HEK293 (cell line): ENCODE data around the gene NAA80.
A peak's percentile ranks its signal among the peaks of the same experiment; 100 is the strongest.

Source experiments
- IKZF3 ChIP-seq: fragments of 450-650 bp; IDR thresholded peaks from 2 replicates; pipeline ENCODE4 v1.5.0; 2018; ENCODE audit warnings: missing biosample characterization, mild to moderate bottlenecking, missing genetic modification characterization, moderate library complexity
- KLF1 ChIP-seq: fragments of 450-650 bp; formaldehyde crosslinking; IDR thresholded peaks from 2 replicates; pipeline ENCODE4 v1.5.1; 2016; ENCODE audit warnings: missing biosample characterization, missing genetic modification characterization
- KLF16 ChIP-seq: fragments of 450-650 bp; formaldehyde crosslinking; IDR thresholded peaks from 2 replicates; pipeline ENCODE4 v1.5.1; 2017; ENCODE audit warnings: missing biosample characterization, missing genetic modification characterization
- PRDM4 ChIP-seq: fragments of 450-650 bp; formaldehyde crosslinking; IDR thresholded peaks from 2 replicates; pipeline ENCODE4 v1.5.1; 2017; ENCODE audit warnings: missing biosample characterization, missing genetic modification characterization
- REPIN1 ChIP-seq: fragments of 450-650 bp; formaldehyde crosslinking; IDR thresholded peaks from 2 replicates; pipeline ENCODE4 v1.5.1; 2017; ENCODE audit warnings: missing biosample characterization, missing genetic modification characterization, low read depth
- SP3 ChIP-seq: fragments of 450-650 bp; formaldehyde crosslinking; IDR thresholded peaks from 2 replicates; pipeline ENCODE4 v1.5.1; 2016; ENCODE audit warnings: missing biosample characterization, missing genetic modification characterization
- SP7 ChIP-seq: fragments of 450-650 bp; formaldehyde crosslinking; IDR thresholded peaks from 2 replicates; pipeline ENCODE4 v1.5.1; 2016; ENCODE audit warnings: missing biosample characterization, missing genetic modification characterization
- ZBTB1 ChIP-seq: fragments of 450-650 bp; formaldehyde crosslinking; IDR thresholded peaks from 2 replicates; pipeline ENCODE4 v1.5.1; 2016; ENCODE audit warnings: missing biosample characterization, missing genetic modification characterization
- ZBTB10 ChIP-seq: fragments of 450-650 bp; formaldehyde crosslinking; IDR thresholded peaks from 2 replicates; pipeline ENCODE4 v1.5.1; 2016; ENCODE audit warnings: missing biosample characterization, missing genetic modification characterization
- ZBTB21 ChIP-seq: fragments of 450-650 bp; formaldehyde crosslinking; IDR thresholded peaks from 2 replicates; pipeline ENCODE4 v1.5.1; 2017; ENCODE audit warnings: missing biosample characterization, missing genetic modification characterization
- ZBTB7A ChIP-seq: fragments of 450-650 bp; formaldehyde crosslinking; IDR thresholded peaks from 2 replicates; pipeline ENCODE4 v1.5.1; 2016; ENCODE audit warnings: low read depth, missing biosample characterization, missing genetic modification characterization
- ZIC2 ChIP-seq: fragments of 450-650 bp; formaldehyde crosslinking; IDR thresholded peaks from 2 replicates; pipeline ENCODE4 v1.5.1; 2016; ENCODE audit warnings: missing biosample characterization, missing genetic modification characterization
- ZNF138 ChIP-seq: fragments of 450-650 bp; formaldehyde crosslinking; IDR thresholded peaks from 2 replicates; pipeline ENCODE4 v1.5.1; 2016; ENCODE audit warnings: missing biosample characterization, missing genetic modification characterization, borderline replicate concordance
- ZNF146 ChIP-seq: fragments of 450-650 bp; formaldehyde crosslinking; IDR thresholded peaks from 2 replicates; pipeline ENCODE4 v1.5.1; 2016; ENCODE audit warnings: missing biosample characterization, missing genetic modification characterization
- ZNF169 ChIP-seq: fragments of 450-650 bp; formaldehyde crosslinking; IDR thresholded peaks from 2 replicates; pipeline ENCODE4 v1.5.1; 2016; ENCODE audit warnings: missing biosample characterization, missing genetic modification characterization
- ZNF18 ChIP-seq: fragments of 450-650 bp; formaldehyde crosslinking; IDR thresholded peaks from 2 replicates; pipeline ENCODE4 v1.5.1; 2016; ENCODE audit warnings: missing biosample characterization, missing genetic modification characterization
- ZNF202 ChIP-seq: fragments of 450-650 bp; formaldehyde crosslinking; IDR thresholded peaks from 2 replicates; pipeline ENCODE4 v1.5.1; 2016; ENCODE audit warnings: missing biosample characterization, missing genetic modification characterization, borderline replicate concordance
- ZNF248 ChIP-seq: fragments of 450-650 bp; formaldehyde crosslinking; IDR thresholded peaks from 2 replicates; pipeline ENCODE4 v1.5.1; 2017; ENCODE audit warnings: missing biosample characterization, missing genetic modification characterization
- ZNF433 ChIP-seq: fragments of 450-650 bp; formaldehyde crosslinking; IDR thresholded peaks from 2 replicates; pipeline ENCODE4 v1.5.1; 2016; ENCODE audit warnings: missing biosample characterization, missing genetic modification characterization, low read depth
- ZNF548 ChIP-seq: fragments of 450-650 bp; formaldehyde crosslinking; IDR thresholded peaks from 2 replicates; pipeline ENCODE4 v1.5.1; 2016; ENCODE audit warnings: missing biosample characterization, missing genetic modification characterization
- ZNF561 ChIP-seq: fragments of 450-650 bp; IDR thresholded peaks from 2 replicates; pipeline ENCODE4 v1.5.1; 2018; ENCODE audit warnings: missing biosample characterization, missing genetic modification characterization, borderline replicate concordance
- ZNF585B ChIP-seq: fragments of 450-650 bp; formaldehyde crosslinking; IDR thresholded peaks from 2 replicates; pipeline ENCODE4 v1.5.1; 2016; ENCODE audit warnings: missing biosample characterization, missing genetic modification characterization
- ZNF596 ChIP-seq: fragments of 450-650 bp; IDR thresholded peaks from 2 replicates; pipeline ENCODE4 v1.5.0; 2018; ENCODE audit warnings: missing biosample characterization, mild to moderate bottlenecking, missing genetic modification characterization, moderate library complexity
- ZNF600 ChIP-seq: fragments of 450-650 bp; formaldehyde crosslinking; IDR thresholded peaks from 2 replicates; pipeline ENCODE4 v1.5.1; 2016; ENCODE audit warnings: missing biosample characterization, missing genetic modification characterization
- ZNF621 ChIP-seq: fragments of 450-650 bp; formaldehyde crosslinking; IDR thresholded peaks from 2 replicates; pipeline ENCODE4 v1.5.1; 2017; ENCODE audit warnings: missing biosample characterization, missing genetic modification characterization
- ZNF639 ChIP-seq: fragments of 450-650 bp; formaldehyde crosslinking; IDR thresholded peaks from 2 replicates; pipeline ENCODE4 v1.5.1; 2016; ENCODE audit warnings: missing biosample characterization, missing genetic modification characterization
- ZNF645 ChIP-seq: fragments of 450-650 bp; formaldehyde crosslinking; IDR thresholded peaks from 2 replicates; pipeline ENCODE4; 2016; ENCODE audit warnings: missing biosample characterization, missing genetic modification characterization
- ZNF654 ChIP-seq: fragments of 450-650 bp; formaldehyde crosslinking; IDR thresholded peaks from 2 replicates; pipeline ENCODE4 v1.5.1; 2016; ENCODE audit warnings: low read depth, missing biosample characterization, missing genetic modification characterization
- ZNF660 ChIP-seq: fragments of 450-650 bp; IDR thresholded peaks from 2 replicates; pipeline ENCODE4 v1.5.1; 2018; ENCODE audit warnings: missing biosample characterization, mild to moderate bottlenecking, missing genetic modification characterization
- ZSCAN23 ChIP-seq: fragments of 450-650 bp; formaldehyde crosslinking; IDR thresholded peaks from 2 replicates; pipeline ENCODE4 v1.5.1; 2016; ENCODE audit warnings: missing biosample characterization, missing genetic modification characterization
- ZSCAN30 ChIP-seq: fragments of 450-650 bp; IDR thresholded peaks from 2 replicates; pipeline ENCODE4 v1.5.1; 2018; ENCODE audit warnings: missing biosample characterization, mild to moderate bottlenecking, missing genetic modification characterization, moderate library complexity

The NAA80 gene

GRCh38 chr3:50337175-50337861 is 38.1 kb upstream of the NAA80 start (continued):
- TF ChIP-seq ZNF645 (tag by site-specific recombination), result no peak
- TF ChIP-seq ZNF138, result no peak
- TF ChIP-seq ZBTB7A (tag by site-specific recombination), result no peak; the same call in 1 of the 2 replicates
- TF ChIP-seq ZNF433, result no peak
- no peak for TF ChIP-seq ZNF596 (tag by site-specific recombination)
- TF ChIP-seq ZBTB10, result peak; percentile 77
- TF ChIP-seq ZNF600 (tag by site-specific recombination), result peak; percentile 75
- 0 out of 2 replicates have a peak, but pooled peaks have one; percentile 55 for TF ChIP-seq KLF16
- TF ChIP-seq ZNF639 (tag by site-specific recombination), result 0 out of 2 replicates have a peak, but pooled peaks have one; percentile 7
- TF ChIP-seq ZNF621, result no peak
- no peak for TF ChIP-seq ZIC2 (tag by site-specific recombination)
- no peak for TF ChIP-seq ZSCAN23
- peak; percentile 78 for TF ChIP-seq SP3 (tag by site-specific recombination)
- no peak; the same call in 1 of the 2 replicates for TF ChIP-seq REPIN1 (tag by site-specific recombination)
- no peak; the same call in 1 of the 2 replicates for TF ChIP-seq PRDM4 (tag by site-specific recombination)
- no peak for TF ChIP-seq ZNF202
- TF ChIP-seq ZNF169 (tag by site-specific recombination), result no peak
- TF ChIP-seq ZNF561 (tag by site-specific recombination), result no peak
- TF ChIP-seq SP7 (tag by site-specific recombination), result peak; percentile 59
- no peak for TF ChIP-seq ZNF146 (tag by site-specific recombination)
- 0 out of 2 replicates have a peak, but pooled peaks have one; percentile 8 for TF ChIP-seq ZNF585B (tag by site-specific recombination)
- no peak; the same call in 1 of the 2 replicates for TF ChIP-seq IKZF3 (tag by site-specific recombination)
- no peak for TF ChIP-seq ZNF654 (tag by site-specific recombination)
- peak; percentile 15; the same call in 1 of the 2 replicates for TF ChIP-seq ZNF18 (tag by site-specific recombination)
- TF ChIP-seq KLF1, result peak; percentile 84
- TF ChIP-seq ZBTB21, result no peak
- no peak for TF ChIP-seq ZNF248 (tag by site-specific recombination)
- 0 out of 2 replicates have a peak, but pooled peaks have one; percentile 31 for TF ChIP-seq ZNF660 (tag by site-specific recombination)
- TF ChIP-seq ZSCAN30 (tag by site-specific recombination), result 0 out of 2 replicates have a peak, but pooled peaks have one; percentile 43
- TF ChIP-seq ZNF548 (tag by site-specific recombination), result no peak
- 0 out of 2 replicates have a peak, but pooled peaks have one; percentile 43 for TF ChIP-seq ZBTB1 (tag by site-specific recombination)
